Astrocyte (in vitro differentiated cells and primary cell): ENCODE data around the gene LRRC4. TPM values are rescaled to one million over a fixed set of nuclear protein-coding genes. Genes with fewer than 3 reads are reported as not detected.

Experiments
- DNase-seq: peaks from one replicate; pipeline ENCODE4 v3.0.0-alpha.2; 2010; ENCODE audit warnings: low read depth
- FAIRE-seq: peaks from 2 replicates; lab custom pipeline; 2011; peaks lifted over from hg19 to GRCh38; lab: Jason Lieb, UNC
- H2AFZ ChIP-seq: 2 replicates; pipeline ENCODE4 v1.6.0; 2012; ENCODE audit warnings: low read depth, low read length, inconsistent platforms
- H3K27ac ChIP-seq: 2 replicates; pipeline ENCODE4 v1.5.1; 2011; ENCODE audit warnings: low read depth, low read length, inconsistent platforms
- H3K27me3 ChIP-seq: 2 replicates; pipeline ENCODE4 v1.6.0; 2011; ENCODE audit warnings: low read length, inconsistent platforms; ENCODE audit not compliant: insufficient read depth
- H3K36me3 ChIP-seq: 2 replicates; pipeline ENCODE4 v1.5.1; 2011; ENCODE audit warnings: low read length, inconsistent platforms; ENCODE audit not compliant: insufficient read depth
- H3K4me1 ChIP-seq: 2 replicates; pipeline ENCODE4 v1.5.1; 2011; ENCODE audit warnings: low read length, inconsistent platforms; ENCODE audit not compliant: insufficient read depth
- H3K4me2 ChIP-seq: 2 replicates; pipeline ENCODE4 v1.6.0; 2012; ENCODE audit warnings: low read length, inconsistent platforms
- H3K4me3 ChIP-seq: 2 replicates; pipeline ENCODE4 v1.5.1; 2011; ENCODE audit warnings: low read depth, mild to moderate bottlenecking, low read length, inconsistent platforms; ENCODE audit not compliant: insufficient read depth
- H3K79me2 ChIP-seq: 2 replicates; pipeline ENCODE4 v1.6.0; 2012; ENCODE audit warnings: mild to moderate bottlenecking, low read length, inconsistent platforms; ENCODE audit not compliant: insufficient read depth
- H3K9ac ChIP-seq: 2 replicates; pipeline ENCODE4 v1.6.0; 2012; ENCODE audit warnings: mild to moderate bottlenecking, low read length, inconsistent platforms
- H3K9me3 ChIP-seq: 2 replicates; pipeline ENCODE4 v1.5.1; 2012; ENCODE audit warnings: low read depth, mild to moderate bottlenecking, low read length, inconsistent platforms; ENCODE audit not compliant: insufficient read depth
- H4K20me1 ChIP-seq: 2 replicates; pipeline ENCODE4 v1.6.0; 2012; ENCODE audit warnings: low read length, inconsistent platforms; ENCODE audit not compliant: insufficient read depth
- H3K27ac Mint-ChIP-seq: one replicate; pipeline ENCODE4 v1.8.0; 2021; ENCODE audit warnings: mild to moderate bottlenecking, mixed read lengths; ENCODE audit not compliant: unreplicated experiment
- H3K27me3 Mint-ChIP-seq: one replicate; pipeline ENCODE4 v1.8.0; 2021; ENCODE audit warnings: low read depth, mixed read lengths; ENCODE audit not compliant: unreplicated experiment
- H3K36me3 Mint-ChIP-seq: one replicate; pipeline ENCODE4 v1.8.0; 2021; ENCODE audit warnings: low read depth, mixed read lengths; ENCODE audit not compliant: unreplicated experiment
- H3K4me1 Mint-ChIP-seq: one replicate; pipeline ENCODE4 v1.8.0; 2021; ENCODE audit warnings: low read depth, mixed read lengths; ENCODE audit not compliant: unreplicated experiment
- H3K4me3 Mint-ChIP-seq: one replicate; pipeline ENCODE4 v1.8.0; 2021; ENCODE audit warnings: mild to moderate bottlenecking, moderate library complexity, mixed read lengths; ENCODE audit not compliant: unreplicated experiment
- H3K9me3 Mint-ChIP-seq: one replicate; pipeline ENCODE4 v1.8.0; 2021; ENCODE audit warnings: mild to moderate bottlenecking, mixed read lengths; ENCODE audit not compliant: unreplicated experiment
- CTCF ChIP-seq: IDR thresholded peaks from 2 replicates; pipeline ENCODE4 v1.5.1; 2011; ENCODE audit warnings: low read depth, mild to moderate bottlenecking, inconsistent platforms, low read length, moderate library complexity; ENCODE audit not compliant: insufficient read depth
- EZH2 ChIP-seq: IDR thresholded peaks from 2 replicates; pipeline ENCODE4 v1.6.1; 2012; ENCODE audit warnings: mild to moderate bottlenecking, low read length, inconsistent platforms; ENCODE audit not compliant: insufficient read depth
- total RNA-seq: library from RNA; stranded (reverse); gene quantifications from 2 replicates; pipeline ENCODE4 v1.2.1, GENCODE V29; 2021

LRRC4 gene
- total RNA-seq, 1 donor from 2014 or later = 4.4 TPM

- TF ChIP-seq EZH2 (no peak), CTCF (no peak)
- Mint-ChIP-seq H3K4me3 (no peak overlapping the region), H3K4me1 (peaks cover 50% of the 10 kb centered on the region), H3K36me3 (peaks cover 30% of the 10 kb centered on the region), H3K27ac (peak overlapping the region; percentile 54), H3K9me3 (peaks cover 9% of the 10 kb centered on the region), H3K27me3 (no peaks in the 10 kb centered on the region)
- Histone ChIP-seq H2AFZ (no peak overlapping the region), H3K4me3 (no peak overlapping the region), H3K27ac (no peak overlapping the region), H4K20me1 (peaks cover 74% of the 10 kb centered on the region), H3K79me2 (peaks cover 6% of the 10 kb centered on the region), H3K4me1 (no peaks in the 10 kb centered on the region), H3K9ac (no peak overlapping the region), H3K36me3 (peaks cover 3% of the 10 kb centered on the region), H3K27me3 (no peaks in the 10 kb centered on the region), H3K4me2 (no peak overlapping the region), H3K9me3 (no peaks in the 10 kb centered on the region)
- FAIRE-seq = no peak
- DNase-seq = no peak
These were observed 52.0 kb downstream of the LRRC4 start for GRCh38 chr7:127979113-127979727.

- H3K4me2 ChIP-seq = no peak overlapping the region
- no peak overlapping the region for H2AFZ ChIP-seq
- H4K20me1 ChIP-seq = peaks cover 75% of the 10 kb centered on the region
- peaks cover 9% of the 10 kb centered on the region for H3K9me3 Mint-ChIP-seq
- no peak overlapping the region for H3K4me3 Mint-ChIP-seq
- DNase-seq = no peak
- no peak overlapping the region for H3K4me3 ChIP-seq
- H3K27me3 ChIP-seq = no peaks in the 10 kb centered on the region
- no peak overlapping the region for H3K9ac ChIP-seq
- peaks cover 51% of the 10 kb centered on the region for H3K4me1 Mint-ChIP-seq
- H3K27me3 Mint-ChIP-seq = no peaks in the 10 kb centered on the region
- no peaks in the 10 kb centered on the region for H3K4me1 ChIP-seq
- H3K79me2 ChIP-seq = peaks cover 6% of the 10 kb centered on the region
- H3K36me3 Mint-ChIP-seq = peaks cover 34% of the 10 kb centered on the region
- no peaks in the 10 kb centered on the region for H3K9me3 ChIP-seq
- peaks cover 3% of the 10 kb centered on the region for H3K36me3 ChIP-seq
- FAIRE-seq = no peak
- H3K27ac Mint-ChIP-seq = no peak overlapping the region
- TF ChIP-seq EZH2 = no peak
- H3K27ac ChIP-seq = no peak overlapping the region
These were observed 52.8 kb downstream of the LRRC4 start for GRCh38 chr7:127978421-127978820.

Other genes starting within 250 kb of the LRRC4 start
- not detected in 2 replicates for gene LEP, start 209.8 kb upstream of the LRRC4 start, total RNA-seq